ENCODE measurements around the gene CLECL1. TPM values are rescaled to one million over a fixed set of nuclear protein-coding genes. Genes with fewer than 3 reads are reported as not detected.

CLECL1 gene
- total RNA-seq, result 1 to 10 TPM; 1.5 TPM
- total RNA-seq, result 0.53 to 1.7 reads per million in 2 donors

DNA sequence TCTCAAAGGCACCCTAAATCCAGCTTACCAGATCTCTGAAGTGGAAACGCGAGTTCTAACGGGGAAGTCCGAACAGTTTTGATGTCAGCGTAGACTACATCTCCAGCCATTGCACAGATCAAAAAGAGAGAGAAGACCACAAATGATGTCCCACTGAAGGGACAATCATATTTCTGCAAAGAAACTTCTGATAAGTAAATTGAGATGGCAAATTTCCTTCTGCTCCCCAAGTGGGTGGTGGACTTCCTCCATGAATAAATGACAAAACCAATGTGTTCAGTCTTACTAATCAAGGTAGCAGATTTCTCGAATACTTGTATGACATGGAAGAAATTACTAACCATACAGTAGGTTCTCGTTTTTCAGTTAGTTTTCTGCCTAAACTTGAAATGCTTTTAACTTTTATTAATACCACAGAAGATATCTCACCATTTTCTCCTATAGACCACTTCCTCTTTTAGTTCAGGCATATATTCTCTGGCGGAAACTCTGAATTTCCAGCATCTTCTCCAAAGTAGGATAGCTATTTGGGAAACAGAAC is at the start of gene CLECL1:
Gene CLECL1 (minus strand): TSS at position 177 of the 541 bp plus-strand sequence.
- peak within 1 kb of the TSS; percentile 19 for H3K27ac Mint-ChIP-seq
- no peak for DNase-seq
- H3K4me3 Mint-ChIP-seq, result peak within 1 kb of the TSS; percentile 15
- H3K36me3 Mint-ChIP-seq (ENCODE audit: low read depth), result no peaks in the 10 kb centered on the region
- H3K4me1 Mint-ChIP-seq, result peaks cover 14% of the 10 kb centered on the region
- no peaks in the 10 kb centered on the region for H3K9me3 ChIP-seq (ENCODE audit: control insufficient read depth, low read length, poor library complexity, severe bottlenecking)
- no peak for ATAC-seq
- H3K27me3 Mint-ChIP-seq, result no peaks in the 10 kb centered on the region

DNA sequence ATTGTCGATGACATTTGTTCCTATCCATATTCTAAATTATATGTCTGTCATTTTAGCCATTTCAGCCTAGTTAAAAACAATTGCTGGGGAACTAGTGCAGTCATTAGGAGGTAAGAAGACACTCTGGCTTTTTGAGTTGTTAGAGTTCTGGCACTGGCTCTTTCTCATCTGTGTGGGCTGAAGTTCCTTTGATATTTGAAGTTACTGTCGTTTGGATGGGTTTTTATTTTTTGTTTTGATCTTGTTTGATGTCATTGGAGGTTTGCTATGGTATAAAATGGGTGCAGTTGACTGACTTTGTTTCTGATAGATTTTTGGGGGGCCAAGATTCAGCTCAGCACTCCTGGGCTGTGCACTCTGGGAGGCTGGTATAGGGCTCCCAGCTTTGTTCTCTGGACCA is 48.5 kb upstream of the CLECL1 start:
- no peak for ATAC-seq
- peaks cover 4% of the 10 kb centered on the region for H3K36me3 Mint-ChIP-seq (ENCODE audit: low read depth)
- no peak overlapping the region for H3K27ac Mint-ChIP-seq
- H3K9me3 ChIP-seq (ENCODE audit: control insufficient read depth, low read length, poor library complexity, severe bottlenecking), result no peaks in the 10 kb centered on the region
- no peaks in the 10 kb centered on the region for H3K27me3 Mint-ChIP-seq
- peaks cover 21% of the 10 kb centered on the region for H3K4me1 Mint-ChIP-seq
- DNase-seq, result no peak
- no peak overlapping the region for H3K4me3 Mint-ChIP-seq

DNA sequence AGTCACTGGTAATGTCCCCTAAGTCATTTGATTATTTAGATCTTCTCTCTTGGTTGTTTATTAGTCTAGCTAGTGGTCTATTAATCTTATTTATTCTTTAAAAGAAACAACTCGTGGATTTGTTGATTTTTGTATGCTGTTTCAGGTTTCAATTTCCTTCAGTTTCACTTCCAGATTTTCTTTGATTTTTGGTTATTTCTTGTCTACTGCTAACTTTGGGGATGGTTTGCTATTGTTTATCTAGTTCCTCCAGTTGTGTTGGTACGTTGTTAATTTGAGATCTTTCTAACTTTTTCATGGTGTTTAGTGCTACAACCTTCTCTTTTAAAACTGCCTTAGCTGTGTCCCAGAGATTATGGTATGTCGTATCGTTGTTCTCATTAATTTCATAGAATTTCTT is 46.3 kb upstream of the CLECL1 start:
- ATAC-seq, result no peak
- DNase-seq, result no peak
- Mint-ChIP-seq H3K27me3 (no peaks in the 10 kb centered on the region), H3K4me3 (no peak overlapping the region), H3K4me1 (peaks cover 33% of the 10 kb centered on the region), H3K27ac (peak overlapping the region; percentile 32), H3K36me3 (ENCODE audit: low read depth) (peaks cover 4% of the 10 kb centered on the region)
- no peaks in the 10 kb centered on the region for H3K9me3 ChIP-seq (ENCODE audit: control insufficient read depth, low read length, poor library complexity, severe bottlenecking)

DNA sequence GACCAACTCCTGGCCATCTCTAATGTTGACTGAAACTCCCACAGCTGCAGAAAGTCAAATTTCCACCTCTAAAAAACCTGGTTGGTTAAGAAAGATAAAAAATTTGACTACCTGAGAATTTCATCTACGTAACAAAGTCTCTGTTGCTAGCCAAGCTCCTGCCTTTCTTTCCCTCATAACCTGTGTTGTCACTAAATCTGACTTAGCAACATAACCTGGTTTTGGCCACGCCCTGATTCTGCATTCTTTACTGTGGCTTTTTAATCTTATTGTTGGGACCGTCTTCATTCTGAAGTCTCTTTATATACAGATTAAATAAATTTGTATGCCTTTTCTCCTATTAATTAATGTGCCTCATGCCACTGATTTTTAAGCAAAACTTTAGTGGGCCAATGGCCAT is 43.9 kb upstream of the CLECL1 start:
- H3K9me3 ChIP-seq (ENCODE audit: control insufficient read depth, low read length, poor library complexity, severe bottlenecking), result no peaks in the 10 kb centered on the region
- peak overlapping the region; percentile 76 for H3K27ac Mint-ChIP-seq
- no peak overlapping the region for H3K4me3 Mint-ChIP-seq
- peaks cover 4% of the 10 kb centered on the region for H3K36me3 Mint-ChIP-seq (ENCODE audit: low read depth)
- H3K4me1 Mint-ChIP-seq, result peaks cover 51% of the 10 kb centered on the region
- ATAC-seq, result peak; percentile 70
- H3K27me3 Mint-ChIP-seq, result no peaks in the 10 kb centered on the region
- DNase-seq, result no peak

DNA sequence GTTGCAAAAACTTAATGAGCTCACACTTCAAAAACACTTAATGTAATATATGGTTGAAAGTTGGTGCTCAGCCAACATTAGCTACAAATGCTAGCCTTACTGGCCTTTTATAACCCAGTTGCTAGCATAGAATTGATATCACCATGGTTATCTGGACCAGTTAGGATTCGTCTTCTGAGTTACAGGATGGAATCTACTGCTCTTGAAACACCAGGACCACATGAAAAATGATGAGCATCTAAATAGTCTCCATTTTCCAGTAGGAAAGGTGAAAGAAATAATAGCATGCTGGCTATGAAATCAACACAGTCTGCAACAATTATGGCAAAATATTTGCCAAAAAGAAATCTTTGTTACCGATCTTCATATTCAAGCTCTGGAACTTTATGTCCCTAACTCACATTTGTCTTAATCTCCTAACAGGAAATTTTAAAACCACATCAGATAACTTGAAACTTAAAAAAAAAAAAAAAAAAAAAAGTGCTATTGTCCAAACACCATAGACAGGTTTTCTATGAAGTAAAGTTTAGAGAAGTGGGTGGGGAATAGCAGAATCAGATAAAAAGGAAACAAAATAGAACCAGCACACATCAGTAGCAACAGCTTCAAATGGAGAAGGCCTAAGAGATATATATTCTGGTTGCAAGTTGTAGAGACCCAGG is 40.5 kb upstream of the CLECL1 start:
- peak; percentile 78 for ATAC-seq
- Mint-ChIP-seq H3K36me3 (ENCODE audit: low read depth) (no peaks in the 10 kb centered on the region), H3K27me3 (no peaks in the 10 kb centered on the region), H3K27ac (peak overlapping the region; percentile 76), H3K4me1 (peaks cover 53% of the 10 kb centered on the region), H3K4me3 (peak overlapping the region; percentile 77)
- H3K9me3 ChIP-seq (ENCODE audit: control insufficient read depth, low read length, poor library complexity, severe bottlenecking), result no peaks in the 10 kb centered on the region
- no peak for DNase-seq

DNA sequence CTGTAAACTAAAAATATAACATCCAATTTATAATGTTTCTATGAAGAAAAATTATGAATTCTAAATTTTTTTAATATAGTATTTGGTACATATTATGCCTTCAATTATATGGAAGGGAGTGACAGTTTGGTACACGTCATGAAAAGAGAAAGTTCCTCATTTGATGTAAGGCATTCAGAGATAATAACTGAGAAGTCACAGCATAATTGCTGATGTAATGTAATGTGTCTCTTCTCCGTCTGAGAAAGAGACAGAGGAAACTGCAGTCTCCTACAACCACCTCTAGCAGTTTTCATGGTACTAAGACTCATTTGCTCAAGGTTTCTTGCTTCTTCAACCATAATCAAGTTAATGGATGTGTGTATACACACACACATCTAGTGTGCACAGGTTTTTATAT is 30.1 kb upstream of the CLECL1 start:
- no peak for DNase-seq
- H3K4me1 Mint-ChIP-seq, result peaks cover 47% of the 10 kb centered on the region
- ATAC-seq, result no peak
- no peaks in the 10 kb centered on the region for H3K9me3 ChIP-seq (ENCODE audit: control insufficient read depth, low read length, poor library complexity, severe bottlenecking)
- H3K27ac Mint-ChIP-seq, result peak overlapping the region; percentile 99
- peaks cover 8% of the 10 kb centered on the region for H3K36me3 Mint-ChIP-seq (ENCODE audit: low read depth)
- no peak overlapping the region for H3K4me3 Mint-ChIP-seq
- no peaks in the 10 kb centered on the region for H3K27me3 Mint-ChIP-seq

DNA sequence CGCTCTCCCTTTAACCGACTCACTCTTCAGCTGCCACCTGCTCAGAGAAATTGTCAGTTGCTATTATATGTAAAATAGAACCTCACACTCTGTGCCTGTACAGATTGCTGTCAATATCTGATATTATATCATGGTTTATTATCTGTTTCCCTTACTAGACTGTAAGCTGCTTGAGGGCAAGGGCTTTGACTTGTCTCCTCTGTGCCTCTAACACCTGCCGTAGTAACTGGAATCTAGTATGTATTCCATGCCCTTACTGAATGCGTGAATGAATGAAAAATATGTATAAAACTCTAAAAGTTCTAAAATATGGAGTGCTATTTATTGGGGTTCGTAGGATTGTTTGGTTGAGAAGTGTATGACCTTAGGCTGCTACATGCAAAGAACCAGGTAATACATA is 29.5 kb upstream of the CLECL1 start:
- no peak for ATAC-seq
- Mint-ChIP-seq H3K36me3 (ENCODE audit: low read depth) (peaks cover 8% of the 10 kb centered on the region), H3K4me1 (peaks cover 51% of the 10 kb centered on the region)

DNA sequence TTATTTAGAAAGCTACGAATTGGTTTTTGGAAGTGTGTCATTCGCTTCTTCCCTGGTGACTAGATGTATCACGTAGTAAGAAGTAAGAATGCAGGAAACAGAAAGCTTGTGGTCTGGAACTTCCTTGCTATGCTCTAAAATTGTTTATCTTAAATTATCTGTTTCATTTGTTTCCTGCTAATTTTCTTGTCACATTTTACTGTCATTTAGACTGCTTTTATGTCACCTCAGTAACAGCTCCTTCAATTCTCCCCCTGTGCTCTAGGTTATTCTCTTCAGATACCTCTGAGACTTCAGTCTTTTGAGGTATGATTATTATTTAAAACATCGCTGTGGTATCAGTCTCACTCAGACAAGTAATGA is 28.5 kb upstream of the CLECL1 start:
- H3K27ac Mint-ChIP-seq, result peak overlapping the region; percentile 99
- peak; percentile 47 for ATAC-seq
- H3K9me3 ChIP-seq (ENCODE audit: control insufficient read depth, low read length, poor library complexity, severe bottlenecking), result no peaks in the 10 kb centered on the region
- peak overlapping the region; percentile 96 for H3K4me3 Mint-ChIP-seq
- no peaks in the 10 kb centered on the region for H3K27me3 Mint-ChIP-seq
- peaks cover 52% of the 10 kb centered on the region for H3K4me1 Mint-ChIP-seq
- DNase-seq, result no peak
- peaks cover 8% of the 10 kb centered on the region for H3K36me3 Mint-ChIP-seq (ENCODE audit: low read depth)

More for the DNA sequence above, 29.5 kb upstream of the CLECL1 start:
- H3K9me3 ChIP-seq (ENCODE audit: control insufficient read depth, low read length, poor library complexity, severe bottlenecking), result no peaks in the 10 kb centered on the region
- Mint-ChIP-seq H3K27me3 (no peaks in the 10 kb centered on the region), H3K27ac (peak overlapping the region; percentile 99), H3K4me3 (peak overlapping the region; percentile 22)
- DNase-seq, result no peak

DNA sequence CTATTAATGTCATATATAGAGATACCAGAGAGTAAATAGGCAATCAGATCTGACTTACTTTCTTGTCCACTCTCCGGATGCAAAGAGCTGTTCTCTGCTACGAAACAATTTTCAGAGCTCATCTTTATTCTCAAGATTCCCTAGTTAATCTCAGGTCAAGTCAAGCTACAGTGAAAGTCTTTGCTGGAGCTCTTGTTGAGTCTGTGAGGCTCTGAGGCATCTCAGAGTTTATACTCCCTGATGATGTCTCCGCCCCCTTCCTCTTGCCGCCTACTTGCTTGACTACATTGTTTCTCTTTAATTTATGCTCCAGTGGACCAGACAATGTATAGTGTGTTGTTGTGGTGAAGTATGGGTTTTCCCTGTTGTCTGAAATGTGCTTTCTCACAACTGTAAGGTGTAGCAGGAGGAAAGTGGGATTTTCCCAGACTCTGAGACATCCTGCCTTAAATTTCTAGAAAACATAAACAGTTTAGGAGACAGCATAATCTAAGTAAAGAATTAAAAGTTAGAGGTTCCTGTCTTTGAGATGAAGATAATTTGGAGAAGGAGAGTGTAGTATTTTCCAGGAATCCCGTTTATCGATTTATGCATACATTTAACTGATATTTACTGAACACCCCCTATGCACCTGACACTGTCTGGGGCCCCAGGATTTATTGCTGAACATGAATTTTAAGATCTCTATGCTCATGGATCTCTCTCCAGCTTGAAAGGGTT is 28.0 kb upstream of the CLECL1 start, which contains the start of gene CD69:
Gene CD69 (minus strand): TSS at position 203 of the 720 bp plus-strand sequence. CDS start 81 bp downstream, at position 122.
- no peaks in the 10 kb centered on the region for H3K9me3 ChIP-seq (ENCODE audit: control insufficient read depth, low read length, poor library complexity, severe bottlenecking)
- Mint-ChIP-seq H3K36me3 (ENCODE audit: low read depth) (peaks cover 10% of the 10 kb centered on the region), H3K4me3 (peak within 1 kb of the TSS; percentile 96), H3K4me1 (peaks cover 56% of the 10 kb centered on the region), H3K27me3 (no peaks in the 10 kb centered on the region), H3K27ac (peak within 1 kb of the TSS; percentile 99)
- peak; percentile 63 for ATAC-seq
- peak; percentile 48 to 77 (median 71) for DNase-seq

DNA sequence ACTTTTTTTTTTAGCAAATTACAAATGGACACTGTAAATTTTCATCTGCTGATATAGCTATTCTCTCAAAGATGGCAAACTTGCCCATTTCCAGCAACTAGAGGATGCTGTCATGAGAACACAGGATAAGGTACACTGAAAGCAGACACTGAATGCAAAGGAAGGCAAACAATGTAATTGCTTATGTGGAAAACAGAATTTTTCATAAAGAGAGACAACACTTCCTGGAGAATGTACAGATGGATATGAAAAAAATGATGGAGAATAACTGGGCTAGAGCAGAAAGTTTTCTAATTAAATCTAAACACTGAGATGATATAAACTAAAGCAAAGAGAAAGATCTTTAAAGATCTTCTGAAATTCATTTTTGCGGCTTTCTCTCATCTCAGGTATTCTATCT is 27.2 kb upstream of the CLECL1 start:
- no peak for ATAC-seq

DNA sequence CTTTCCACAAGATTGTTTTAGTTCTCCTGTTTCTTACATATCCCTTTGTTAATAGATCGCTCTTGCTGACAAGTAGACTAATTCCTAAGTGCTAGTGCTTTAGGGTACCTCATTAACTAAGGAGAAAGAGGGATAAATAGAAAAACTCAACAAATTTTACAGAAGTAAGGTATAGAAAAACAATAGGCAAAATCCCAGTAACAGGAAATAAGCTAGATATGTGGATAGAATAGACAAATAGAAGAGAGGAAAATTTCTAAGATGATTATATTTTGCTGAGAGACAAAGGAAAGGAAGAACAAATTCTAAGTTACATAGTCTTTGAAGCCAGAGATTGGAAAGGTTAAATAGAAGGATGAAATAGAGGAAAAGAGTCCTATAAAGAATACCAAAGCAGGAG is 26.8 kb upstream of the CLECL1 start:
- H3K4me3 Mint-ChIP-seq, result peak overlapping the region; percentile 96
- peak overlapping the region; percentile 99 for H3K27ac Mint-ChIP-seq
- ATAC-seq (no peak), DNase-seq (no peak)
- H3K36me3 Mint-ChIP-seq (ENCODE audit: low read depth), result peaks cover 14% of the 10 kb centered on the region
- no peaks in the 10 kb centered on the region for H3K9me3 ChIP-seq (ENCODE audit: control insufficient read depth, low read length, poor library complexity, severe bottlenecking)
- no peaks in the 10 kb centered on the region for H3K27me3 Mint-ChIP-seq
- peaks cover 58% of the 10 kb centered on the region for H3K4me1 Mint-ChIP-seq

More for the DNA sequence above, 27.2 kb upstream of the CLECL1 start:
- Mint-ChIP-seq H3K4me1 (peaks cover 59% of the 10 kb centered on the region), H3K4me3 (peak overlapping the region; percentile 96), H3K27me3 (no peaks in the 10 kb centered on the region), H3K27ac (peak overlapping the region; percentile 99), H3K36me3 (ENCODE audit: low read depth) (peaks cover 14% of the 10 kb centered on the region)
- H3K9me3 ChIP-seq (ENCODE audit: control insufficient read depth, low read length, poor library complexity, severe bottlenecking), result no peaks in the 10 kb centered on the region
- DNase-seq, result no peak

DNA sequence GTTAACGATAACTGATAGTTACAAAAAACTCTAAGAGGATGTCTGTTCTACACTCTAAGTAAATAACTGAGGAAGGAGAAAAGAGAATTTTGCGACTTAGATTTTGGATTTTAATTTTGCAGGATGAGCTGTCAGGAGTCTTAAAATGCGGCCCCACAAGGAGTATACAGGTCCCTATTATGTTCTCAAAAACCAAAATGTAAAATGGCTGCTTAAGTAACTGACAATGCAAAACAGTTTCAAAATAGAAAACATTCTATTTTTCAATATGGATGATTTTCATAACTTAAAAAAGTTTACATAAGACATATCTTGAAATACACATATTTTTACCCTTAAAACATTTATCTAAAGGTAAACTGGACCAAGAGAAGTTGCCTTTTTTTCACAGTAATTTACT is 25.2 kb upstream of the CLECL1 start:
- H3K4me1 Mint-ChIP-seq, result peaks cover 59% of the 10 kb centered on the region
- DNase-seq (no peak), ATAC-seq (no peak)
- H3K9me3 ChIP-seq (ENCODE audit: control insufficient read depth, low read length, poor library complexity, severe bottlenecking), result no peaks in the 10 kb centered on the region
- peak overlapping the region; percentile 99 for H3K27ac Mint-ChIP-seq
- H3K4me3 Mint-ChIP-seq, result peak overlapping the region; percentile 96
- no peaks in the 10 kb centered on the region for H3K27me3 Mint-ChIP-seq
- peaks cover 19% of the 10 kb centered on the region for H3K36me3 Mint-ChIP-seq (ENCODE audit: low read depth)

DNA sequence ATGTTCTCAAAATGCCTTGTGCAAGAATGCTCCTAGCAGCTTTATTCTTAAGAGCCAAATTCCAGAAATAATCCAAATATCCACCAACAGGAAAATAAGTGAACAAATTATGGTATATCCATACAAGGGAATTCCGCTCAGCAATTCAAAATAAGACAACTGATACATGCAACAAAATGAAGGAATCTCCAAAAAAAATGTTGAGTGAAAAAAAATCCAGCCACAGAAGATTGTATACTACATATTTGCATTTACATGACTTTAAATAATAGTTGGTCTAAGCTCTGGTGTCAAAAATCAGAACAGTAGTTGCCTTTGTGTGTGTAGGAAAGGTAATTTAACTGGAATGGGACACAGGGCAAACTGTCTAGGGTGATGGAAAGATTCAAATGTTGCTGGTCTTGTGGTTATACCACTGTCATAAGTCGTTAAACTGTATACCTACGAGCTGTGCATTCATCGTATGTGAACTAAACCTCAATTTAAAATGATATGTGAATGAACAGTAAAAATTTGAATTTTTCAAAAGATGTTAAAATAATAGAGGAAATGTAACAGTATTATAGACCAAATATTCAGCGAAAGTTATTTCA is 24.6 kb upstream of the CLECL1 start:
- Mint-ChIP-seq H3K4me3 (peak overlapping the region; percentile 96), H3K36me3 (ENCODE audit: low read depth) (peaks cover 20% of the 10 kb centered on the region), H3K4me1 (peaks cover 62% of the 10 kb centered on the region), H3K27me3 (no peaks in the 10 kb centered on the region), H3K27ac (peak overlapping the region; percentile 99)
- no peaks in the 10 kb centered on the region for H3K9me3 ChIP-seq (ENCODE audit: control insufficient read depth, low read length, poor library complexity, severe bottlenecking)
- no peak for ATAC-seq
- DNase-seq, result no peak

All from T-helper 17 cell (primary cell).